Choroid plexus epithelial cell (primary cell): ENCODE data around the gene SLC23A3.

Experiments used
- DNase-seq: peaks from one replicate; pipeline ENCODE4 v3.0.0-alpha.2; 2010; ENCODE audit warnings: low read depth
- H3K4me3 ChIP-seq: 2 replicates; pipeline ENCODE4 v1.5.1; 2011; ENCODE audit warnings: low read depth, mild to moderate bottlenecking, control low read depth, low read length, moderate library complexity
- TF ChIP-seq, protein P1 (sequence below): conservative IDR thresholded peaks from 2 replicates; pipeline ENCODE4 v1.5.1; 2011; ENCODE audit warnings: low read depth, mild to moderate bottlenecking, control low read depth, inconsistent platforms, low read length, moderate library complexity

Gene SLC23A3

DNA sequence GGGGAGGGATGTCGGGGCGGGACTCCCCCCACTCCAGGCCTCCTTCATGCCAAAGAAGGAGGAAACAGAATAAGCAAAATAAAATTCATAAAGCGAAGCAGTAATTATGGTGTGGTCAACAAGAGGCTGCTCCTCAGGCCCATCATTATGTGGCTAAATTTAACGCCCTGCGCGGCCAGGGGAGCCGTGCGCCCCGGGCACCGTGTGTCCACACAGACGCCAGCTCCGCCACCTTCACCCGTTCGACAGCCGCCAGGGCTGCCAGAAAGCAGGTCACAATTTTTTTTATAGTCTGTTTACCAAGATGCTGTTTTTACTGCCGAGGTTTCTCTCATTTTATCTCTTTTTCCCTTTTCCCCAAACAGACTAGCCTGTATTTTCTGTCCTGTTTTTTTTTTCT is 40.2 kb downstream of the SLC23A3 start:
- H3K4me3 ChIP-seq, result no peak overlapping the region
- no peak for DNase-seq
- TF ChIP-seq, protein P1, sequence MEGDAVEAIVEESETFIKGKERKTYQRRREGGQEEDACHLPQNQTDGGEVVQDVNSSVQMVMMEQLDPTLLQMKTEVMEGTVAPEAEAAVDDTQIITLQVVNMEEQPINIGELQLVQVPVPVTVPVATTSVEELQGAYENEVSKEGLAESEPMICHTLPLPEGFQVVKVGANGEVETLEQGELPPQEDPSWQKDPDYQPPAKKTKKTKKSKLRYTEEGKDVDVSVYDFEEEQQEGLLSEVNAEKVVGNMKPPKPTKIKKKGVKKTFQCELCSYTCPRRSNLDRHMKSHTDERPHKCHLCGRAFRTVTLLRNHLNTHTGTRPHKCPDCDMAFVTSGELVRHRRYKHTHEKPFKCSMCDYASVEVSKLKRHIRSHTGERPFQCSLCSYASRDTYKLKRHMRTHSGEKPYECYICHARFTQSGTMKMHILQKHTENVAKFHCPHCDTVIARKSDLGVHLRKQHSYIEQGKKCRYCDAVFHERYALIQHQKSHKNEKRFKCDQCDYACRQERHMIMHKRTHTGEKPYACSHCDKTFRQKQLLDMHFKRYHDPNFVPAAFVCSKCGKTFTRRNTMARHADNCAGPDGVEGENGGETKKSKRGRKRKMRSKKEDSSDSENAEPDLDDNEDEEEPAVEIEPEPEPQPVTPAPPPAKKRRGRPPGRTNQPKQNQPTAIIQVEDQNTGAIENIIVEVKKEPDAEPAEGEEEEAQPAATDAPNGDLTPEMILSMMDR, result no peak

DNA sequence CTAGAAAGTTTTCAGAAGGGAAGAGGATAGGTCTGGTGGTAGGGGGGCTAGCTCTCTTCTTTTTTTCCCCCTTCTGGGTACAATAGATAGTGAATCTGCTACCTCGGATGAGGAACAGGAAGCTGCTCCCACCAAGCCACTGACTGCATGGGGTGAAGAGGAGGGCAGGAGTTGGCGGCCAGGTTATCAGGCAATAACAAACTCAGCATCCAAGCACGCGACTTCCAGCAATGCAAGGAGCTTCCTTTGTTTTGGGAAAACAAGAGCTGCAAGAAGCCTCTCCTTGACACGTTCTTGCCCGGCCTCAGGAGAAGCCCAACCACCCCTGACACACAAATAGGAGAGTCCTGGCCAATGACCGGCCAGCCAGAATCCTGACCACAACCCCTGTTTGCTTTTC is 41.4 kb downstream of the SLC23A3 start:
- no peak overlapping the region for H3K4me3 ChIP-seq
- peak; percentile 16 for DNase-seq
- TF ChIP-seq, protein P1, result no peak

DNA sequence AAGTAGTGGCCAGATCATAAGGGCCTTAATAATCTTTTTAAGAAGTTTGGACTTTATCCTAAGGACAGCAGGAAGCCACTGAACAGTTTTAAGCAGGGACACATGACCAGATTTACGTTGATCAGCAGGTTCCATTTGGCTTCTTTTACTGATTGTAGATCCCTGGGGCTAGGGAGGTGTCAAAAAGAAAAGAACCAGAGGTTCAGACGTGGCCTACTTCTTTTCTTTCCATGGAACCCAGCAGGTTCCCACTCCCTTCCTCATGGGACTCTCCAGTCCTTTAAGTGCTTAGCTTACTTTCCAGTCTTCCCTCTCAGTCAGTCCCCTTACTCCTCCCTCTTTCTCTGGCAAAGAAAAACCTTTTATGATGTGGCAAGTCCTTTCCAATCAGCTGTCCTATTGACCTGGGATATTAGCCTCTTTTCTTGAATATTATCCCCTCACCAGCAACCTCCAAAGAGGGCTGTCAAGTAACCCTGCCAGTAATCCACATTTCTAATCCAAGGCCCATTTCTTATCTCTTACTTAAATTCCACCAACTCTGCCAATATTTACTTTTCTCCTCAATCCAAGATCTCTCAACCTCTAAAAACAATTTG is 42.7 kb downstream of the SLC23A3 start:
- DNase-seq, result peak; percentile 7
- TF ChIP-seq, protein P1, result no peak
- H3K4me3 ChIP-seq, result no peak overlapping the region

DNA sequence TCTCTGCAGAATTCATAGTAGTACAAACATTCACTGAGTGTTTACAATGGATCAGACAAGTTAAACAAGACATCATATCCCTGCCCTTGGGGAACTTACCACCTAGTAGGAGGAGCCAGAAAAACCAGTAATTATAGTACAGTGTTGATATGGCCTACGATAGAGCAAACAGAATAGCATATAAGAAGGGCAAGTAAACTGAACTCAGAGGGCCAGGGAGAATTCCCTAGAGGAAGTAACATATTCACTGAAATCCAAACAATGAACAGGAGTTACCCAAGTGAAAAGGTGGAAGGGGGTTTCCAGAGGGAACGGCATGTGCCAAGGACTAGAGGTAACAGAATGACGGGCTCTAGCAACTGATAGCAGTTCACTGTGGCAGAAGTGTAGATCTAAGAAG is 43.3 kb downstream of the SLC23A3 start:
- DNase-seq, result peak; percentile 13
- H3K4me3 ChIP-seq, result no peak overlapping the region
- TF ChIP-seq, protein P1, result no peak

DNA sequence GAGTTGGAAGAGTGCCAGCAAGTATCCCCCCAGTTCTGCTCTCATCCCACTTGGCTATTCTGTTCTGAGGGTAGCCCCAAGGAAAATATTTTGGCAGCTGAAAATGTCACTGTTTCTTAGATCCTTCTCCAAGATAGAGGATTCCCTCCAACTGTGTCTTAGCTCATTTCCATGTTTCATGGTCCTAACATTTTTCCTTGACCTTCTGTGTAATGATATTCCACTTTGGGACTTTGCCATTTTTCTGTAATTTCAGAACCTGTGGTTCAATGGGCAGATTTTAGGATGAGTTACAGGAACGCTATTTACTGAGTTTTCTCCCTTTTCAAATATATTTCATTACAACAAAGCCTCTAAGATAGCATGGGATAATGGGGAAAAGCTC is 44.0 kb downstream of the SLC23A3 start:
- no peak overlapping the region for H3K4me3 ChIP-seq
- peak; percentile 10 for DNase-seq
- TF ChIP-seq, protein P1, result no peak

DNA sequence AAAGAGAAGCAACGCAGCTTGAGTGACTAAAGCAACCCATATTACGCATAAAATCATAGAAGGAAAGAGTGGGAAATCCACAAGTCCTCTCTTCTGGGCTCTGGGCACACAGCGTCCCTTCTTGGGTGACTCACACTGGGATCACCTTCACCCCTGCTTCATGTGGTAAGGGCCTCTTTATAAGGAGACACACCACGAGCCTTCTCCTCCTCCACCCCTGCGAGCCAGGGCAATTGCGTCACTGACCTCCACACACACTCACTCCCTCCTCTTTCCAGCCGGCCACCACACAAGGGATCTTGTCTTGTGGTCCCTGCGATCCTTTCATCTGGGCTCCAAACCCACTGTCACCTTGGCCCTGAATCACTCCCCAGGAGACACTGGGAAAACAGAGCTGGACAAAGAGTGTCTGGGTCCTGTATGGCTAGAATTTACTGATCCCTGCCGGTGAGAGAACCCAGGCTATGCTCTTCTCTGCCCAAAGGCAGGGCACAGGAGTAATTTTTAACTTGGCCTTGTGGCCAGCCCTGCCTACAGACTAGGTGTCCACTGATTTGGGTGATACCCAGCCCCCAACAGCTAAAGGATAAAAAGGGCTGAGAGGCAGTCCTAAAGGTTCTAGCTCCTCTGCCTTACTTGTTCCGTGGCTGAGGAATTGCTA is 44.5 kb downstream of the SLC23A3 start:
- H3K4me3 ChIP-seq, result no peak overlapping the region
- TF ChIP-seq, protein P1, result no peak
- DNase-seq, result peak; percentile 95
